Endothelial cell of umbilical vein (primary cell): ENCODE measurements around the gene CCDC146. TPM values are rescaled to one million over a fixed set of nuclear protein-coding genes. Genes with fewer than 3 reads are reported as not detected.

ENCODE experiments used
- BruUV-seq: library from RNA; stranded (reverse); fragments of 400-500 nt; replicated peaks from 2 replicates; lab custom pipeline; 2021; lab: Mats Ljungman, UMichigan
- CTCF ChIA-PET: fragments of 300-600, 350-600 bp; sonication (Branson Sonifier 250); formaldehyde crosslinking; loops from one replicate; lab custom pipeline; 2021; ENCODE audit warnings: antibody characterized with exemption, inconsistent platforms; lab: Charles Lee
- POLR2A ChIA-PET: fragments of 300-600, 350-600 bp; sonication (Branson Sonifier 250); formaldehyde crosslinking; loops from one replicate; lab custom pipeline; 2021; ENCODE audit warnings: antibody characterized with exemption, inconsistent platforms; lab: Charles Lee
- DNase-seq: peaks from one replicate; pipeline ENCODE4 v3.0.0-alpha.2; 2011; ENCODE audit warnings: low read depth, low spot score
- FAIRE-seq: peaks from 2 replicates; lab custom pipeline; 2011; peaks lifted over from hg19 to GRCh38; lab: Jason Lieb, UNC
- H2AFZ ChIP-seq: 2 replicates; pipeline ENCODE4 v1.6.0; 2012; ENCODE audit warnings: low read depth, low read length, control low read depth, inconsistent platforms
- H3K27ac ChIP-seq: 2 replicates; pipeline ENCODE4 v1.5.1; 2011; ENCODE audit warnings: low read depth, mild to moderate bottlenecking, control low read depth, low read length, moderate library complexity; ENCODE audit not compliant: insufficient read depth
- H3K27me3 ChIP-seq, 2 experiments: 2 replicates each; pipeline versions ENCODE4 v1.6.0 to v1.6.1; 2011; ENCODE audit warnings: low read length in 2 of 2, mixed read lengths in 1 of 2; ENCODE audit not compliant: control insufficient read depth in 2 of 2, insufficient read depth in 2 of 2
- H3K36me3 ChIP-seq, 2 experiments: 2 replicates in 1 of 2; 3 replicates in 1 of 2; pipeline ENCODE4 v1.5.1; 2011; ENCODE audit warnings: low read length in 2 of 2, mild to moderate bottlenecking in 1 of 2, moderate library complexity in 1 of 2; ENCODE audit not compliant: control insufficient read depth in 2 of 2, insufficient read depth in 2 of 2; ENCODE audit errors: extremely low read depth in 1 of 2
- H3K4me1 ChIP-seq: 3 replicates; pipeline ENCODE4 v1.5.1; 2011; ENCODE audit warnings: mild to moderate bottlenecking, low read length; ENCODE audit not compliant: control insufficient read depth, insufficient read depth; ENCODE audit errors: extremely low read depth
- H3K4me2 ChIP-seq: 2 replicates; pipeline ENCODE4 v1.6.1; 2011; ENCODE audit warnings: low read length, control low read depth, mixed read lengths; ENCODE audit not compliant: insufficient read depth
- H3K4me3 ChIP-seq, 3 experiments: fragments of 200-600 bp in 1 of 3; sonication (generic), shearing (Covaris generic) in 1 of 3; replicated peaks in 1 of 3; 2 replicates each; pipeline ENCODE4 v1.5.1; 2011 to 2016; ENCODE audit warnings: control low read depth in 3 of 3, low read length in 3 of 3, mild to moderate bottlenecking in 2 of 3, inconsistent platforms in 1 of 3, low read depth in 1 of 3, moderate library complexity in 1 of 3; ENCODE audit not compliant: insufficient read depth in 1 of 3
- H3K79me2 ChIP-seq: 2 replicates; pipeline ENCODE4 v1.6.0; 2012; ENCODE audit warnings: low read length, inconsistent platforms; ENCODE audit not compliant: control insufficient read depth, insufficient read depth
- H3K9ac ChIP-seq: replicated peaks from 2 replicates; pipeline ENCODE3; 2011; ENCODE audit warnings: low read length, control low read depth; ENCODE audit not compliant: insufficient read depth; ENCODE audit errors: extremely low read depth
- H3K9me1 ChIP-seq: replicated peaks from 3 replicates; pipeline ENCODE4 v1.6.0; 2011; ENCODE audit warnings: mild to moderate bottlenecking, low read length; ENCODE audit not compliant: control insufficient read depth, insufficient read depth; ENCODE audit errors: extremely low read depth
- H3K9me3 ChIP-seq: replicated peaks from 2 replicates; pipeline ENCODE4 v1.5.1; 2012; ENCODE audit warnings: low read length, inconsistent platforms; ENCODE audit not compliant: control insufficient read depth, insufficient read depth
- H4K20me1 ChIP-seq: replicated peaks from 2 replicates; pipeline ENCODE3; 2011; ENCODE audit warnings: mild to moderate bottlenecking, low read length; ENCODE audit not compliant: control insufficient read depth, insufficient read depth; ENCODE audit errors: extremely low read depth
- EZH2 ChIP-seq: IDR thresholded peaks from 2 replicates; pipeline ENCODE4 v1.6.1; 2012; ENCODE audit warnings: borderline replicate concordance, low read depth, mild to moderate bottlenecking, moderate library complexity, low read length, inconsistent platforms; ENCODE audit not compliant: severe bottlenecking
- FOS ChIP-seq: IDR thresholded peaks from 2 replicates; pipeline ENCODE4 v1.6.1; 2011; ENCODE audit warnings: mild to moderate bottlenecking, low read length, moderate library complexity, borderline replicate concordance; ENCODE audit not compliant: insufficient read depth
- GATA2 ChIP-seq: IDR thresholded peaks from 2 replicates; pipeline ENCODE4 v1.7.0; 2011; ENCODE audit warnings: low read depth, mild to moderate bottlenecking, moderate library complexity, mixed read lengths, low read length; ENCODE audit not compliant: insufficient read length, insufficient read depth
- JUN ChIP-seq: IDR thresholded peaks from 2 replicates; pipeline ENCODE4 v1.6.1; 2011; ENCODE audit warnings: borderline replicate concordance, low read depth; ENCODE audit not compliant: insufficient read length, insufficient read depth
- MYC ChIP-seq: IDR thresholded peaks from one replicate; pipeline ENCODE4 v1.6.1; 2011; ENCODE audit warnings: mild to moderate bottlenecking, low read depth, low read length
- POLR2A ChIP-seq: IDR thresholded peaks from 2 replicates; pipeline ENCODE4 v1.6.1; 2012; ENCODE audit warnings: low read depth, mild to moderate bottlenecking, control low read depth, low read length
- POLR2AphosphoS5 ChIP-seq: IDR thresholded peaks from 2 replicates; pipeline ENCODE4 v1.6.1; 2012; ENCODE audit warnings: low read depth, mild to moderate bottlenecking, control low read depth, low read length, moderate library complexity; ENCODE audit not compliant: insufficient read depth
- dilution Hi-C: fragments of 300-500 bp; cut with MboI; formaldehyde crosslinking; loops from one replicate; pipeline ENCODE4 v1.15.0; 2019; ENCODE audit warnings: low sequenced_read_pairs; ENCODE audit not compliant: extremely low pct_ligation_motif_present
- intact Hi-C: fragments of 100-400 bp; cut with micrococcal nuclease; formaldehyde crosslinking; loops from one replicate; pipeline ENCODE4 v1.10.0; 2022
- polyA plus RNA-seq, 4 experiments: library from polyadenylated mRNA; depleted of rRNA in 3 of 4; stranded (reverse) in 3 of 4; unstranded in 1 of 4; fragments of >200 nt; gene quantifications; 2 replicates each; pipeline versions ENCODE4 v1.2.1 to v1.2.3, GENCODE V29; 2011 to 2012; ENCODE audit warnings: missing spikeins in 1 of 4
- total RNA-seq: library from RNA; stranded (reverse); gene quantifications from 2 replicates; pipeline ENCODE4 v1.2.3, GENCODE V29; 2021
- TF ChIP-seq, protein P1 (sequence below): IDR thresholded peaks from 2 replicates; pipeline ENCODE4 v1.6.1; 2011; ENCODE audit not compliant: insufficient read depth, insufficient read length
- TF ChIP-seq, protein P2 (sequence below), 2 donors: IDR thresholded peaks; 1 replicate in 1 of 2; 2 replicates in 1 of 2; pipeline ENCODE4 v1.5.1; 2011; ENCODE audit warnings: low read length in 2 of 2, mild to moderate bottlenecking in 2 of 2, moderate library complexity in 2 of 2, control low read depth in 1 of 2, inconsistent platforms in 1 of 2, low read depth in 1 of 2; ENCODE audit not compliant: insufficient read depth in 1 of 2; ENCODE audit errors: extremely low read depth in 1 of 2

The CCDC146 gene
- total and polyA plus RNA-seq, 2 donors (not counting 3 experiments of a cell fraction or from before 2014, with no cell fraction given): 0.65 to 2.2 TPM

DNA sequence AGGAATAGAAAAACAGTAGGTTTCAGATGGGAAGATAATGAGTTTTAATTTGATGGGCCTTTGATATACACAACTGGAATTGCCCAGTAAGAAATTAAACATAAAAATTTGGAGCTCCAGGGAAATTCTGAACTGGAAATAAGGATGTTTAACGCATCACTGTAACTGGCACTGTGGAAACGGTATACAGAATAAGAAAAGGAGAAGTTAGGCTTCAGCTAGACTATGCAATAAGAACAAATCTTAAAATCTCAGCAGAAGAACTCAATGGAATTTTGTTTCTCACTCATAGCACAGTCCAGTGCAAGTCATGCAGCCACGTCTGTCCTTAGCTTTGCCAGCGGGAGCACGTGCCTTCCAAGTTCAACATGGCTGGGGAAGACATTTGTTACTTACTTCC, 130.1 kb downstream of the CCDC146 start:
- H3K9ac ChIP-seq: no peak overlapping the region
- H3K4me3 ChIP-seq: no peak overlapping the region
- TF ChIP-seq FOS (no peak), JUN (no peak), MYC (no peak), GATA2 (no peak), POLR2AphosphoS5 (no peak), EZH2 (no peak), POLR2A (no peak)
- TF ChIP-seq, protein P1, sequence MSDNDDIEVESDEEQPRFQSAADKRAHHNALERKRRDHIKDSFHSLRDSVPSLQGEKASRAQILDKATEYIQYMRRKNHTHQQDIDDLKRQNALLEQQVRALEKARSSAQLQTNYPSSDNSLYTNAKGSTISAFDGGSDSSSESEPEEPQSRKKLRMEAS: no peak
- TF ChIP-seq, protein P2, sequence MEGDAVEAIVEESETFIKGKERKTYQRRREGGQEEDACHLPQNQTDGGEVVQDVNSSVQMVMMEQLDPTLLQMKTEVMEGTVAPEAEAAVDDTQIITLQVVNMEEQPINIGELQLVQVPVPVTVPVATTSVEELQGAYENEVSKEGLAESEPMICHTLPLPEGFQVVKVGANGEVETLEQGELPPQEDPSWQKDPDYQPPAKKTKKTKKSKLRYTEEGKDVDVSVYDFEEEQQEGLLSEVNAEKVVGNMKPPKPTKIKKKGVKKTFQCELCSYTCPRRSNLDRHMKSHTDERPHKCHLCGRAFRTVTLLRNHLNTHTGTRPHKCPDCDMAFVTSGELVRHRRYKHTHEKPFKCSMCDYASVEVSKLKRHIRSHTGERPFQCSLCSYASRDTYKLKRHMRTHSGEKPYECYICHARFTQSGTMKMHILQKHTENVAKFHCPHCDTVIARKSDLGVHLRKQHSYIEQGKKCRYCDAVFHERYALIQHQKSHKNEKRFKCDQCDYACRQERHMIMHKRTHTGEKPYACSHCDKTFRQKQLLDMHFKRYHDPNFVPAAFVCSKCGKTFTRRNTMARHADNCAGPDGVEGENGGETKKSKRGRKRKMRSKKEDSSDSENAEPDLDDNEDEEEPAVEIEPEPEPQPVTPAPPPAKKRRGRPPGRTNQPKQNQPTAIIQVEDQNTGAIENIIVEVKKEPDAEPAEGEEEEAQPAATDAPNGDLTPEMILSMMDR (IDR thresholded peaks at IDR 0.05; ENCODE audit: extremely low read depth in 1 of 2, insufficient read depth in 1 of 2, low read depth in 1 of 2, low read length in 2 of 2): no peak
- no peak overlapping the region for H3K27ac ChIP-seq
- no peaks in the 10 kb centered on the region for H3K36me3 ChIP-seq
- intact Hi-C loops: no loop called here
- H3K4me1 ChIP-seq: peaks cover 4% of the 10 kb centered on the region
- H4K20me1 ChIP-seq: no peaks in the 10 kb centered on the region
- H3K27me3 ChIP-seq: no peaks in the 10 kb centered on the region
- ChIA-PET POLR2A (no interaction called here), CTCF (interaction anchor here (0.8 to 3.9 kb wide), 4 partner anchors 13 to 80 kb away, joined by 3 to 42 read pairs (median 6); no protein-coding TSS in a partner anchor)
- DNase-seq (no peak), FAIRE-seq (no peak)
- H3K9me3 ChIP-seq: no peaks in the 10 kb centered on the region
- dilution Hi-C loops: no loop called here
- no peaks in the 10 kb centered on the region for H3K79me2 ChIP-seq
- no TSS peak for BruUV-seq
- H2AFZ ChIP-seq: no peak overlapping the region
- H3K9me1 ChIP-seq: no peaks in the 10 kb centered on the region
- H3K4me2 ChIP-seq: no peak overlapping the region
